OCI-LY1 (cell line): ENCODE data around the gene METTL25.

Experiments
- H2AFZ ChIP-seq: fragments of 200-600 bp; sonication (generic), shearing (Covaris generic); 2 replicates; pipeline ENCODE4 v1.6.0; 2014; ENCODE audit warnings: antibody characterized with exemption, mild to moderate bottlenecking, low read length
- H3F3A ChIP-seq: fragments of 200-600 bp; sonication (generic), shearing (Covaris generic); 2 replicates; pipeline ENCODE4 v1.6.0; 2014; ENCODE audit warnings: mild to moderate bottlenecking, antibody characterized with exemption, low read length, moderate library complexity; ENCODE audit not compliant: insufficient read depth
- H3K27ac ChIP-seq: fragments of 200-600 bp; sonication (generic); 2 replicates; pipeline ENCODE4 v1.5.1; 2014; ENCODE audit warnings: low read length, mixed run types, mild to moderate bottlenecking, low read depth; ENCODE audit not compliant: poor library complexity, severe bottlenecking
- H3K27me3 ChIP-seq: fragments of 200-600 bp; sonication (generic); 2 replicates; pipeline ENCODE4 v1.6.0; 2014; ENCODE audit warnings: antibody characterized with exemption, mild to moderate bottlenecking, low read length, moderate library complexity; ENCODE audit not compliant: insufficient read depth
- H3K36me3 ChIP-seq: fragments of 200-600 bp; sonication (generic); 2 replicates; pipeline ENCODE4 v1.6.1; 2014; ENCODE audit warnings: mild to moderate bottlenecking, antibody characterized with exemption, low read length, moderate library complexity, mixed read lengths; ENCODE audit not compliant: insufficient read depth
- H3K4me1 ChIP-seq: fragments of 200-600 bp; sonication (generic); 2 replicates; pipeline ENCODE4 v1.5.1; 2014; ENCODE audit warnings: mild to moderate bottlenecking, low read length, moderate library complexity; ENCODE audit not compliant: insufficient read depth, severe bottlenecking
- H3K4me2 ChIP-seq: fragments of 200-600 bp; sonication (generic), shearing (Covaris generic); 2 replicates; pipeline ENCODE4 v1.6.1; 2014; ENCODE audit warnings: low read length
- H3K4me3 ChIP-seq: fragments of 200-600 bp; sonication (generic); 2 replicates; pipeline ENCODE4 v1.5.1; 2014; ENCODE audit warnings: low read length, low read depth, mild to moderate bottlenecking, mixed read lengths; ENCODE audit not compliant: poor library complexity, severe bottlenecking
- H3K79me2 ChIP-seq: fragments of 200-600 bp; shearing (Covaris generic); 2 replicates; pipeline ENCODE4 v1.6.1; 2016; ENCODE audit warnings: mixed run types, low read length, mixed read lengths; ENCODE audit not compliant: insufficient read depth
- H3K9ac ChIP-seq: fragments of 200-600 bp; sonication (generic), shearing (Covaris generic); 2 replicates; pipeline ENCODE4 v1.6.1; 2014; ENCODE audit warnings: mild to moderate bottlenecking, low read length, mixed read lengths
- H3K9me2 ChIP-seq: fragments of 200-600 bp; sonication (generic), shearing (Covaris generic); 2 replicates; pipeline ENCODE4 v1.6.1; 2014; ENCODE audit warnings: low read depth, mild to moderate bottlenecking, low read length, mixed read lengths
- H3K9me3 ChIP-seq: fragments of 200-600 bp; shearing (Covaris generic); 2 replicates; pipeline ENCODE4 v1.6.1; 2014; ENCODE audit warnings: low read length, mixed read lengths
- H4K20me1 ChIP-seq: fragments of 200-600 bp; sonication (generic), shearing (Covaris generic); 2 replicates; pipeline ENCODE4 v1.6.0; 2016; ENCODE audit warnings: mild to moderate bottlenecking, low read length; ENCODE audit not compliant: insufficient read depth
- EZH2 ChIP-seq: fragments of 200-600 bp; sonication (generic), shearing (Covaris generic); IDR thresholded peaks from 2 replicates; pipeline ENCODE4 v1.8.0; 2017; ENCODE audit warnings: borderline replicate concordance, mixed run types, mild to moderate bottlenecking, antibody characterized with exemption, low read length, moderate library complexity, mixed read lengths
- TF ChIP-seq, protein P1 (sequence below): fragments of 200-600 bp; sonication (generic), shearing (Covaris generic); IDR thresholded peaks from 2 replicates; pipeline ENCODE4 v1.5.1; 2017; ENCODE audit warnings: mild to moderate bottlenecking, antibody characterized with exemption, low read length, moderate library complexity, mixed read lengths

The METTL25 gene

DNA sequence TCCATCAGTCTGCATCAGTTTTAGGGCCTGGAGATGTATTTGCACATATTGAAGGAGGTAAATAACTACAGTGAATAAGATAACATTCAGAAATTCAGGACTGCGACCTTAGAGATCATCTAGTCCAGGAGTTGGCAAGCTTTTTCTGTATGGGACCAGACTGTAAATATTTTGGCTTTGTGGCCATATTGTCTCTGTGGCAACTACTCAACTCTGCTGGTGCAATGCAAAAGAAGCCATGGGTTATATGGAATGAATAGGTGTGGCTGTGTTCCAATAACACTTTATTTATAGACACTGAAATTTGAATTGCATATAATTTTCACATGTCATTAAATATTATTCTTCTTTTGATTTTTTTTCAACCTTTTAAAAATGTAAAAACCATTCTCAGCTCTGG lies 156.6 kb downstream of the METTL25 start:
- Histone ChIP-seq H4K20me1 (no peaks in the 10 kb centered on the region), H3K4me1 (no peaks in the 10 kb centered on the region), H3K36me3 (no peaks in the 10 kb centered on the region), H2AFZ (no peak overlapping the region), H3K4me2 (no peak overlapping the region), H3K79me2 (no peaks in the 10 kb centered on the region), H3K9me3 (no peaks in the 10 kb centered on the region), H3K9me2 (no peaks in the 10 kb centered on the region), H3K4me3 (no peak overlapping the region), H3K27me3 (no peaks in the 10 kb centered on the region), H3F3A (no peaks in the 10 kb centered on the region), H3K9ac (no peak overlapping the region), H3K27ac (no peak overlapping the region)
- TF ChIP-seq EZH2, result no peak
- TF ChIP-seq, protein P1, sequence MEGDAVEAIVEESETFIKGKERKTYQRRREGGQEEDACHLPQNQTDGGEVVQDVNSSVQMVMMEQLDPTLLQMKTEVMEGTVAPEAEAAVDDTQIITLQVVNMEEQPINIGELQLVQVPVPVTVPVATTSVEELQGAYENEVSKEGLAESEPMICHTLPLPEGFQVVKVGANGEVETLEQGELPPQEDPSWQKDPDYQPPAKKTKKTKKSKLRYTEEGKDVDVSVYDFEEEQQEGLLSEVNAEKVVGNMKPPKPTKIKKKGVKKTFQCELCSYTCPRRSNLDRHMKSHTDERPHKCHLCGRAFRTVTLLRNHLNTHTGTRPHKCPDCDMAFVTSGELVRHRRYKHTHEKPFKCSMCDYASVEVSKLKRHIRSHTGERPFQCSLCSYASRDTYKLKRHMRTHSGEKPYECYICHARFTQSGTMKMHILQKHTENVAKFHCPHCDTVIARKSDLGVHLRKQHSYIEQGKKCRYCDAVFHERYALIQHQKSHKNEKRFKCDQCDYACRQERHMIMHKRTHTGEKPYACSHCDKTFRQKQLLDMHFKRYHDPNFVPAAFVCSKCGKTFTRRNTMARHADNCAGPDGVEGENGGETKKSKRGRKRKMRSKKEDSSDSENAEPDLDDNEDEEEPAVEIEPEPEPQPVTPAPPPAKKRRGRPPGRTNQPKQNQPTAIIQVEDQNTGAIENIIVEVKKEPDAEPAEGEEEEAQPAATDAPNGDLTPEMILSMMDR, result no peak

DNA sequence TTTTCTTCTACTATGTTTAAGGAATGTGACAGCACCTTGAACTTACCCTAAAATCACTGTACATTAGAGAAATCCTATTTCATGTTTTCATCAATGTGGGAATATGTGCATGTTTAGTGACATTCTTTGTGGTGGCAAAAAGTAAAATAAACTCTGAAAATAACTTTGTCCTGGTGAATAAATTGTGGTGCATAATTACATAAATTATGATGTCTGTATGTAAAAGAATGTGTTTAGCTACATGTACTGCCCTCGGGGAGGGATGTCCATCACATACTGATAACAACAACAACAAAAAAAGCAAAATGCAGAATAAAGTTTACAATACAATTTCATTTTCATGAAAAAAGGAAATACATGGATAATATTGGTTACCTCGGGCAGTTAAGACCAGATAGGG lies 157.3 kb downstream of the METTL25 start:
- Histone ChIP-seq H3K9me3 (no peaks in the 10 kb centered on the region), H3K27me3 (no peaks in the 10 kb centered on the region), H3F3A (no peaks in the 10 kb centered on the region), H3K4me2 (no peak overlapping the region), H2AFZ (no peak overlapping the region), H4K20me1 (no peaks in the 10 kb centered on the region), H3K9me2 (no peaks in the 10 kb centered on the region), H3K79me2 (no peaks in the 10 kb centered on the region), H3K4me3 (no peak overlapping the region), H3K36me3 (no peaks in the 10 kb centered on the region), H3K4me1 (no peaks in the 10 kb centered on the region), H3K27ac (no peak overlapping the region), H3K9ac (no peak overlapping the region)
- TF ChIP-seq, protein P1, result no peak
- no peak for TF ChIP-seq EZH2

DNA sequence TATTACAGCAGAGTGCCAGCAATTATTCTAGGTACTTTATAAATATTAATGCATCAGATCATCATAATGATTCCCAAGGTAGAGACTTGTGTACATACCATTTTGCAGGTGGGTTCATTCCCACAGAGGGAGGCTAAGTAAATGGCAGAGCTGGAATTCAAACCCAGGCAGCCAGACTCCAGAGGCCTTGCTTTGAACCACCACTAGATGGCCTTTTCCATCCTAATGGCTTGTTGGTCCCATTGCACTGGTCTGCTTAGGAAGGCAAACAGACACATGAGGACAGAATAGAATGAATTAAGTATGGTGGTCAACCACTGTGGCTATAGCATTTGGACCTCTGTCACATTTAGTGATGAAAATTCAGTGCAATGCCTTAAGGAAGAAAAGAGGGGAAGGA lies 158.7 kb downstream of the METTL25 start:
- no peak overlapping the region for H3K4me2 ChIP-seq

More for the DNA sequence above, 158.7 kb downstream of the METTL25 start:
- Histone ChIP-seq H3K9me3 (no peaks in the 10 kb centered on the region), H3K79me2 (no peaks in the 10 kb centered on the region), H3K9ac (no peak overlapping the region), H3K36me3 (no peaks in the 10 kb centered on the region), H3K27me3 (no peaks in the 10 kb centered on the region), H3K27ac (no peak overlapping the region), H4K20me1 (no peaks in the 10 kb centered on the region), H3K4me3 (no peak overlapping the region), H2AFZ (no peak overlapping the region), H3K9me2 (no peaks in the 10 kb centered on the region), H3F3A (no peaks in the 10 kb centered on the region), H3K4me1 (no peaks in the 10 kb centered on the region)
- TF ChIP-seq EZH2, result no peak
- TF ChIP-seq, protein P1, result peak; percentile 66
